Endothelial cell of umbilical vein (primary cell): Measurements from ENCODE around the gene CHST12. TPM values are rescaled to one million over a fixed set of nuclear protein-coding genes. Genes with fewer than 3 reads are reported as not detected.

Experiments
- BruUV-seq: library from RNA; stranded (reverse); fragments of 400-500 nt; replicated peaks from 2 replicates; lab custom pipeline; 2021; lab: Mats Ljungman, UMichigan
- CTCF ChIA-PET: fragments of 300-600, 350-600 bp; sonication (Branson Sonifier 250); formaldehyde crosslinking; loops from one replicate; lab custom pipeline; 2021; ENCODE audit warnings: antibody characterized with exemption, inconsistent platforms; lab: Charles Lee
- POLR2A ChIA-PET: fragments of 300-600, 350-600 bp; sonication (Branson Sonifier 250); formaldehyde crosslinking; loops from one replicate; lab custom pipeline; 2021; ENCODE audit warnings: antibody characterized with exemption, inconsistent platforms; lab: Charles Lee
- DNase-seq: peaks from one replicate; pipeline ENCODE4 v3.0.0-alpha.2; 2011; ENCODE audit warnings: low read depth, low spot score
- FAIRE-seq: peaks from 2 replicates; lab custom pipeline; 2011; peaks lifted over from hg19 to GRCh38; lab: Jason Lieb, UNC
- H2AFZ ChIP-seq: 2 replicates; pipeline ENCODE4 v1.6.0; 2012; ENCODE audit warnings: low read depth, low read length, control low read depth, inconsistent platforms
- H3K27ac ChIP-seq: 2 replicates; pipeline ENCODE4 v1.5.1; 2011; ENCODE audit warnings: low read depth, mild to moderate bottlenecking, control low read depth, low read length, moderate library complexity; ENCODE audit not compliant: insufficient read depth
- H3K27me3 ChIP-seq, 2 experiments: 2 replicates each; pipeline versions ENCODE4 v1.6.0 to v1.6.1; 2011; ENCODE audit warnings: low read length in 2 of 2, mixed read lengths in 1 of 2; ENCODE audit not compliant: control insufficient read depth in 2 of 2, insufficient read depth in 2 of 2
- H3K36me3 ChIP-seq, 2 experiments: 2 replicates in 1 of 2; 3 replicates in 1 of 2; pipeline ENCODE4 v1.5.1; 2011; ENCODE audit warnings: low read length in 2 of 2, mild to moderate bottlenecking in 1 of 2, moderate library complexity in 1 of 2; ENCODE audit not compliant: control insufficient read depth in 2 of 2, insufficient read depth in 2 of 2; ENCODE audit errors: extremely low read depth in 1 of 2
- H3K4me1 ChIP-seq: 3 replicates; pipeline ENCODE4 v1.5.1; 2011; ENCODE audit warnings: mild to moderate bottlenecking, low read length; ENCODE audit not compliant: control insufficient read depth, insufficient read depth; ENCODE audit errors: extremely low read depth
- H3K4me2 ChIP-seq: 2 replicates; pipeline ENCODE4 v1.6.1; 2011; ENCODE audit warnings: low read length, control low read depth, mixed read lengths; ENCODE audit not compliant: insufficient read depth
- H3K4me3 ChIP-seq, 3 experiments: fragments of 200-600 bp in 1 of 3; sonication (generic), shearing (Covaris generic) in 1 of 3; replicated peaks in 1 of 3; 2 replicates each; pipeline ENCODE4 v1.5.1; 2011 to 2016; ENCODE audit warnings: control low read depth in 3 of 3, low read length in 3 of 3, mild to moderate bottlenecking in 2 of 3, inconsistent platforms in 1 of 3, low read depth in 1 of 3, moderate library complexity in 1 of 3; ENCODE audit not compliant: insufficient read depth in 1 of 3
- H3K79me2 ChIP-seq: 2 replicates; pipeline ENCODE4 v1.6.0; 2012; ENCODE audit warnings: low read length, inconsistent platforms; ENCODE audit not compliant: control insufficient read depth, insufficient read depth
- H3K9ac ChIP-seq: replicated peaks from 2 replicates; pipeline ENCODE3; 2011; ENCODE audit warnings: low read length, control low read depth; ENCODE audit not compliant: insufficient read depth; ENCODE audit errors: extremely low read depth
- H3K9me1 ChIP-seq: replicated peaks from 3 replicates; pipeline ENCODE4 v1.6.0; 2011; ENCODE audit warnings: mild to moderate bottlenecking, low read length; ENCODE audit not compliant: control insufficient read depth, insufficient read depth; ENCODE audit errors: extremely low read depth
- H3K9me3 ChIP-seq: replicated peaks from 2 replicates; pipeline ENCODE4 v1.5.1; 2012; ENCODE audit warnings: low read length, inconsistent platforms; ENCODE audit not compliant: control insufficient read depth, insufficient read depth
- H4K20me1 ChIP-seq: replicated peaks from 2 replicates; pipeline ENCODE3; 2011; ENCODE audit warnings: mild to moderate bottlenecking, low read length; ENCODE audit not compliant: control insufficient read depth, insufficient read depth; ENCODE audit errors: extremely low read depth
- CTCF ChIP-seq, 2 donors: IDR thresholded peaks; 1 replicate in 1 of 2; 2 replicates in 1 of 2; pipeline ENCODE4 v1.5.1; 2011; ENCODE audit warnings: low read length in 2 of 2, mild to moderate bottlenecking in 2 of 2, moderate library complexity in 2 of 2, control low read depth in 1 of 2, inconsistent platforms in 1 of 2, low read depth in 1 of 2; ENCODE audit not compliant: insufficient read depth in 1 of 2; ENCODE audit errors: extremely low read depth in 1 of 2
- EZH2 ChIP-seq: IDR thresholded peaks from 2 replicates; pipeline ENCODE4 v1.6.1; 2012; ENCODE audit warnings: borderline replicate concordance, low read depth, mild to moderate bottlenecking, moderate library complexity, low read length, inconsistent platforms; ENCODE audit not compliant: severe bottlenecking
- FOS ChIP-seq: IDR thresholded peaks from 2 replicates; pipeline ENCODE4 v1.6.1; 2011; ENCODE audit warnings: mild to moderate bottlenecking, low read length, moderate library complexity, borderline replicate concordance; ENCODE audit not compliant: insufficient read depth
- GATA2 ChIP-seq: IDR thresholded peaks from 2 replicates; pipeline ENCODE4 v1.7.0; 2011; ENCODE audit warnings: low read depth, mild to moderate bottlenecking, moderate library complexity, mixed read lengths, low read length; ENCODE audit not compliant: insufficient read length, insufficient read depth
- JUN ChIP-seq: IDR thresholded peaks from 2 replicates; pipeline ENCODE4 v1.6.1; 2011; ENCODE audit warnings: borderline replicate concordance, low read depth; ENCODE audit not compliant: insufficient read length, insufficient read depth
- MYC ChIP-seq: IDR thresholded peaks from one replicate; pipeline ENCODE4 v1.6.1; 2011; ENCODE audit warnings: mild to moderate bottlenecking, low read depth, low read length
- POLR2A ChIP-seq: IDR thresholded peaks from 2 replicates; pipeline ENCODE4 v1.6.1; 2012; ENCODE audit warnings: low read depth, mild to moderate bottlenecking, control low read depth, low read length
- POLR2AphosphoS5 ChIP-seq: IDR thresholded peaks from 2 replicates; pipeline ENCODE4 v1.6.1; 2012; ENCODE audit warnings: low read depth, mild to moderate bottlenecking, control low read depth, low read length, moderate library complexity; ENCODE audit not compliant: insufficient read depth
- dilution Hi-C: fragments of 300-500 bp; cut with MboI; formaldehyde crosslinking; loops from one replicate; pipeline ENCODE4 v1.15.0; 2019; ENCODE audit warnings: low sequenced_read_pairs; ENCODE audit not compliant: extremely low pct_ligation_motif_present
- intact Hi-C: fragments of 100-400 bp; cut with micrococcal nuclease; formaldehyde crosslinking; loops from one replicate; pipeline ENCODE4 v1.10.0; 2022
- polyA plus RNA-seq, 4 experiments: library from polyadenylated mRNA; depleted of rRNA in 3 of 4; stranded (reverse) in 3 of 4; unstranded in 1 of 4; fragments of >200 nt; gene quantifications; 2 replicates each; pipeline versions ENCODE4 v1.2.1 to v1.2.3, GENCODE V29; 2011 to 2012; ENCODE audit warnings: missing spikeins in 1 of 4
- total RNA-seq: library from RNA; stranded (reverse); gene quantifications from 2 replicates; pipeline ENCODE4 v1.2.3, GENCODE V29; 2021

The CHST12 gene
- total and polyA plus RNA-seq, 2 donors (not counting 3 experiments of a cell fraction or from before 2014, with no cell fraction given), result 30.2 to 52.6 TPM

- no peak for TF ChIP-seq CTCF (IDR thresholded peaks at IDR 0.05; ENCODE audit: extremely low read depth in 1 of 2, insufficient read depth in 1 of 2, low read depth in 1 of 2, low read length in 2 of 2)
- no peak for TF ChIP-seq FOS
- no peak for TF ChIP-seq JUN
- peaks cover 35 to 73% of the 10 kb centered on the region in 2 experiments for H3K36me3 ChIP-seq
- POLR2A ChIA-PET, result no interaction called here
- H2AFZ ChIP-seq, result no peak overlapping the region
- H3K4me3 ChIP-seq, result no peak overlapping the region
- H3K9ac ChIP-seq, result no peak overlapping the region
- H3K27me3 ChIP-seq, result no peaks in the 10 kb centered on the region
- H4K20me1 ChIP-seq, result peaks cover 3% of the 10 kb centered on the region
- BruUV-seq, result no TSS peak
- DNase-seq (no peak), FAIRE-seq (no peak)
- no peaks in the 10 kb centered on the region for H3K9me3 ChIP-seq
- no peaks in the 10 kb centered on the region for H3K9me1 ChIP-seq
- CTCF ChIA-PET, result no interaction called here
- no peak overlapping the region for H3K4me2 ChIP-seq
- no peaks in the 10 kb centered on the region for H3K4me1 ChIP-seq
- dilution Hi-C loops, result no loop called here
- H3K27ac ChIP-seq, result no peak overlapping the region
- H3K79me2 ChIP-seq, result peaks cover 2% of the 10 kb centered on the region
- intact Hi-C loops, result no loop called here
Measured at GRCh38 chr7:2369139-2369538, 34.3 kb upstream of the CHST12 start.

- Histone ChIP-seq H3K36me3 (peaks cover 33 to 81% of the 10 kb centered on the region in 2 experiments), H3K9me3 (no peaks in the 10 kb centered on the region), H3K4me3 (no peak overlapping the region), H2AFZ (no peak overlapping the region), H3K27me3 (no peaks in the 10 kb centered on the region), H3K4me1 (no peaks in the 10 kb centered on the region), H4K20me1 (peaks cover 3% of the 10 kb centered on the region), H3K4me2 (no peak overlapping the region), H3K27ac (no peak overlapping the region), H3K9me1 (no peaks in the 10 kb centered on the region), H3K79me2 (peaks cover 10% of the 10 kb centered on the region), H3K9ac (no peak overlapping the region)
- no peak for DNase-seq
- TF ChIP-seq GATA2 (no peak), FOS (no peak), POLR2A (no peak), MYC (no peak), JUN (no peak), CTCF (IDR thresholded peaks at IDR 0.05; ENCODE audit: extremely low read depth in 1 of 2, insufficient read depth in 1 of 2, low read depth in 1 of 2, low read length in 2 of 2) (no peak), EZH2 (no peak), POLR2AphosphoS5 (no peak)
- no TSS peak for BruUV-seq
- intact Hi-C loops, result no loop called here
- dilution Hi-C loops, result no loop called here
- ChIA-PET CTCF (interaction anchor here (1.3 kb wide), 1 partner anchor 14 kb away, joined by 4 read pairs; no protein-coding TSS in a partner anchor), POLR2A (no interaction called here)
- FAIRE-seq, result no peak
Measured at GRCh38 chr7:2371329-2371728, 32.1 kb upstream of the CHST12 start.
